Activated B cell treated with CpG ODN at 0.5 μM for 24 hours (primary cell): ENCODE results near the gene C16orf89. TPM values are rescaled to one million over a fixed set of nuclear protein-coding genes. Genes with fewer than 3 reads are reported as not detected.

Experiments
- ATAC-seq: fragments of 200-7000 bp; cut with Tn5 transposase; one replicate; pipeline ENCODE4 v1.10.0; 2021; ENCODE audit warnings: low read depth, mild to moderate bottlenecking, moderate library complexity
- CTCF ChIA-PET: fragments of 350-600 bp; sonication (Branson Sonifier 250); formaldehyde crosslinking; loops from one replicate; lab custom pipeline; 2021; ENCODE audit warnings: antibody characterized with exemption; lab: Charles Lee
- POLR2A ChIA-PET: fragments of 350-600 bp; sonication (Branson Sonifier 250); formaldehyde crosslinking; loops from one replicate; lab custom pipeline; 2021; ENCODE audit warnings: antibody characterized with exemption; lab: Charles Lee
- DNase-seq: peaks from one replicate; pipeline ENCODE4 v3.0.0; 2022
- H3K27ac Mint-ChIP-seq: one replicate; pipeline ENCODE4 v1.8.0; 2020; ENCODE audit warnings: mixed read lengths
- H3K27me3 Mint-ChIP-seq: one replicate; pipeline ENCODE4 v1.8.0; 2021; ENCODE audit warnings: mixed read lengths
- H3K36me3 Mint-ChIP-seq: one replicate; pipeline ENCODE4 v1.8.0; 2021; ENCODE audit warnings: low read depth, mixed read lengths
- H3K4me1 Mint-ChIP-seq: one replicate; pipeline ENCODE4 v1.8.0; 2021; ENCODE audit warnings: mixed read lengths
- H3K4me3 Mint-ChIP-seq: one replicate; pipeline ENCODE4 v1.8.0; 2020; ENCODE audit warnings: mild to moderate bottlenecking, mixed read lengths
- H3K9me3 Mint-ChIP-seq: one replicate; pipeline ENCODE4 v1.8.0; 2020; ENCODE audit warnings: mixed read lengths
- intact Hi-C: fragments of 100-400 bp; cut with micrococcal nuclease; formaldehyde crosslinking; loops from one replicate; pipeline ENCODE4 v1.15.1; 2024
- total RNA-seq: library from RNA; stranded (reverse); gene quantifications from 2 replicates; pipeline ENCODE4 v1.2.3, GENCODE V29; 2022
- TF ChIP-seq, protein P1 (sequence below): fragments of 200-600 bp; IDR thresholded peaks from one replicate; pipeline ENCODE4 v1.8.0; 2022; ENCODE audit warnings: antibody characterized with exemption, mild to moderate bottlenecking

C16orf89 gene
- total RNA-seq, 1 donor from 2014 or later, result not detected

DNA sequence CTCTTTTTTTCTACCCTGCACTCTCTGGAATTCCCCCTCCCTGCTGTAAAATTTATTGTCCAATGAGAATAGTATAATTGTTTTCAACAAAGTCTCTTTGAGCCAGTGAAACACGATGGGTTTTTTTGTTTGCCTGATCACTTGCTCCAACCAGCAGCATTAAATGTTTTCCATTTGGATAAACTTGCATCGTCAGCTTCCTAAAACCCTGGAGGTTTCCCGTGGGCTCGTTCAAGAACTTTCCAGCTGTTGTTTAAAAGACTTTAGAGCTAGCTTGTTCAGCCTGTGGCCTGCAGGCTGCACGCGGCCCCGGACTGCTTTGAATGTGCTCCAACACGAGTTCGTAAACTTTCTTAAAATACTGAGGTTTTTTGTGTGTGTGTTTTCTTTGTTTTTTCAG, 47.0 kb downstream of the C16orf89 start:
- CTCF ChIA-PET, result no interaction called here
- TF ChIP-seq, protein P1, sequence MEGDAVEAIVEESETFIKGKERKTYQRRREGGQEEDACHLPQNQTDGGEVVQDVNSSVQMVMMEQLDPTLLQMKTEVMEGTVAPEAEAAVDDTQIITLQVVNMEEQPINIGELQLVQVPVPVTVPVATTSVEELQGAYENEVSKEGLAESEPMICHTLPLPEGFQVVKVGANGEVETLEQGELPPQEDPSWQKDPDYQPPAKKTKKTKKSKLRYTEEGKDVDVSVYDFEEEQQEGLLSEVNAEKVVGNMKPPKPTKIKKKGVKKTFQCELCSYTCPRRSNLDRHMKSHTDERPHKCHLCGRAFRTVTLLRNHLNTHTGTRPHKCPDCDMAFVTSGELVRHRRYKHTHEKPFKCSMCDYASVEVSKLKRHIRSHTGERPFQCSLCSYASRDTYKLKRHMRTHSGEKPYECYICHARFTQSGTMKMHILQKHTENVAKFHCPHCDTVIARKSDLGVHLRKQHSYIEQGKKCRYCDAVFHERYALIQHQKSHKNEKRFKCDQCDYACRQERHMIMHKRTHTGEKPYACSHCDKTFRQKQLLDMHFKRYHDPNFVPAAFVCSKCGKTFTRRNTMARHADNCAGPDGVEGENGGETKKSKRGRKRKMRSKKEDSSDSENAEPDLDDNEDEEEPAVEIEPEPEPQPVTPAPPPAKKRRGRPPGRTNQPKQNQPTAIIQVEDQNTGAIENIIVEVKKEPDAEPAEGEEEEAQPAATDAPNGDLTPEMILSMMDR, result no peak
- no peak for DNase-seq
- Mint-ChIP-seq H3K36me3 (no peaks in the 10 kb centered on the region), H3K27me3 (no peaks in the 10 kb centered on the region), H3K4me3 (no peak overlapping the region), H3K9me3 (no peaks in the 10 kb centered on the region), H3K27ac (no peak overlapping the region), H3K4me1 (no peaks in the 10 kb centered on the region)
- intact Hi-C loops, result no loop called here
- POLR2A ChIA-PET, result no interaction called here
- no peak for ATAC-seq

DNA sequence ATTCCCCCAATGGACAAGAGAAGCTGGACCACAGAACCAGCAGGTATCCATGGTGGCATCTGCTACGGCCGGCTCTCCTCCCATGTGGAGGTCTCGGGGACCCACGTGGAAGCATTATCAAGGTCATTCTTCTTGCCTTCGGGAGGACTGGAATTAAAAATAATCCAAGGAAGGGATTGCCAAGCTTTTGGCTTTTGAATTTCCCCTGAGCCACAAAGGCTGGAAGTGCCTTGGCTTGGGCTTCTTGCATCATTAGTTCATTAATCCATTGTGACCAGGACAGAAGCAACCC, 48.1 kb downstream of the C16orf89 start:
- H3K4me3 Mint-ChIP-seq, result no peak overlapping the region
- no peaks in the 10 kb centered on the region for H3K27me3 Mint-ChIP-seq
- ATAC-seq (no peak), DNase-seq (no peak)
- no peaks in the 10 kb centered on the region for H3K9me3 Mint-ChIP-seq
- no peak overlapping the region for H3K27ac Mint-ChIP-seq
- H3K36me3 Mint-ChIP-seq, result no peaks in the 10 kb centered on the region
- TF ChIP-seq, protein P1, result no peak
- CTCF ChIA-PET, result no interaction called here
- H3K4me1 Mint-ChIP-seq, result no peaks in the 10 kb centered on the region
- intact Hi-C loops, result no loop called here
- POLR2A ChIA-PET, result no interaction called here

DNA sequence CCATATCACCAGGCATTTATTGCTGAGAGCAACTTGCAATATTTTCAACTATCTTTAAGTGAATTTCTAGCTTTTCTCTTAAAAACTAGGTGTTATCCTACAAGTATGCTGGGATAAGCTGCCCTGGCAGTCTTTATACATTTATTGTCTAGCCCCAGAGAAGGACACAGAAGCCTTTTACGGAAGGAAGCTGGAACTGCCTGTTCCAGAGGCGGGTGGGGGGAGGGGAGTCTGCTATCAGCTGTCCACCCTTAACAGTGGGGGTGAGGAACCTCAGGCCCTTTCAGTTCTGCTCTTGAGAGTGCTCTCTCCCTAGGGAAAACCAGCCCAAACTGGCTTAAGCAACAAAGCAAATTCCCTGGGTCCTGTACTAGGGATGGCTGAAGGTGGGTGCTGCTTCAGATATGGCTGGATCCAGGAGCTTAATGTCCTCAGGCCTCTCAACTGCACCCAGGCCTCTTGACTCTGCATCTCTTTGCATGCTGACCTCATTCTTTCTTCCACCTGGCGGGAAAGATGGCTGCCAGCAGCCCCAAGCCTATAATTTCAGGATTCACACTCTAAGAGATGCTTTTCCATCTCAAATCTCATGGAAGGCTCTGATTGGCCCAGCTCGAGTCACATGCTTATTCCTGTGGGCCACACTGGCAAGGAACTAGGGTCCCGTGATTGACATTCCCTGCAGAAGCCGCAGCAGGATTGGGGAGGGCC, 48.6 kb downstream of the C16orf89 start:
- no peaks in the 10 kb centered on the region for H3K27me3 Mint-ChIP-seq
- TF ChIP-seq, protein P1, result no peak
- no peaks in the 10 kb centered on the region for H3K4me1 Mint-ChIP-seq
- POLR2A ChIA-PET, result no interaction called here
- ATAC-seq (no peak), DNase-seq (no peak)
- H3K9me3 Mint-ChIP-seq, result no peaks in the 10 kb centered on the region
- intact Hi-C loops, result no loop called here
- CTCF ChIA-PET, result no interaction called here
- no peak overlapping the region for H3K4me3 Mint-ChIP-seq
- no peak overlapping the region for H3K27ac Mint-ChIP-seq
- H3K36me3 Mint-ChIP-seq, result no peaks in the 10 kb centered on the region

DNA sequence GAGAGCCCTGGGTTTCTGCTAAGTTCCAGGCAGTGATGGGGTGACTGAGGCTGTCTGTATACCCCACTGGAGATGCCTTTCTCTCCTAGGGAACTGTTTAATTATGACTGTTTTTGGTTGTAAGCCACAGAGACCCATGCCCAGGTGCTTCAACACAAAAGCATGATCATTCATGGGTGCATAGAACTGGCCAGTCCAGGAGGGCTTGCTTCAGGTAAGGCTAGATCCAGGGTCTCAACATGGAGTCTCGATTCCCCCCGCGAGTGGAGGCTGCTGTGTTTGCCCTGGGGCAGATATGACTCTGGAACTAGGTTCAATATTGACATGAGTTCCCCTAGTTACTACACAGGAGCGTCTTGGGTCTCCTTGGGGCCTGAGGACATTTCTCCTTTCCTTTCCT, 49.9 kb downstream of the C16orf89 start:
- Mint-ChIP-seq H3K9me3 (no peaks in the 10 kb centered on the region), H3K36me3 (no peaks in the 10 kb centered on the region), H3K27me3 (peaks cover 4% of the 10 kb centered on the region), H3K4me1 (no peaks in the 10 kb centered on the region), H3K27ac (no peak overlapping the region), H3K4me3 (no peak overlapping the region)
- ChIA-PET POLR2A (no interaction called here), CTCF (no interaction called here)
- no peak for DNase-seq
- intact Hi-C loops, result no loop called here
- TF ChIP-seq, protein P1, result no peak
- ATAC-seq, result no peak

DNA sequence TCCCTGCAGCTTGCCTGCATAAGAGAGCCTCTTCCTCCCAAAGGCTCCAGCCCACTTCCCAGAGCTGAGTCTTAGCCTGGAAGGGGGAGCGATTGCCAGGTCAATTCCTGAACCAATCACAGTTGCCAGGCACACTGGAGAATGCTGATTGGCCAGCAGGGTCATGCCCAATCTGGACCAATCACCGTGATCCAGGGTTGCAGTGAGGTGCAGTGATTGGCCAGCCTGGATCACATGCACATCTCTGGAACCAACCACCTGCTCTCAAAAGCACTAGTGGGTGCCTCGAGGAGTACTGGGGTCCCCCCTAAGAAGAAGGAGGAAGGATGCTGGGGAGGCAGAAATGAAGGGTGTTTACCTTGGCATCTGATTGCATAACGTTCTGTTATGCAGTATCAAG, 50.4 kb downstream of the C16orf89 start:
- H3K4me3 Mint-ChIP-seq, result no peak overlapping the region
- no peaks in the 10 kb centered on the region for H3K9me3 Mint-ChIP-seq
- ChIA-PET CTCF (no interaction called here), POLR2A (no interaction called here)
- H3K4me1 Mint-ChIP-seq, result no peaks in the 10 kb centered on the region
- H3K27me3 Mint-ChIP-seq, result peaks cover 8% of the 10 kb centered on the region
- H3K27ac Mint-ChIP-seq, result no peak overlapping the region
- ATAC-seq (no peak), DNase-seq (no peak)
- no peaks in the 10 kb centered on the region for H3K36me3 Mint-ChIP-seq
- TF ChIP-seq, protein P1, result no peak
- intact Hi-C loops, result no loop called here
